ENCODE measurements around the gene TTLL1. TPM values are rescaled to one million over a fixed set of nuclear protein-coding genes. Genes with fewer than 3 reads are reported as not detected.
A peak's percentile ranks its signal among the peaks of the same experiment; 100 is the strongest.

Gene TTLL1
- total and polyA plus RNA-seq, 2 of the 4 experiments (the other 2 are of a cell fraction): 10.8 to 13.2 TPM

- H2AFZ ChIP-seq (replicated peaks; ENCODE audit: low read length, poor library complexity): no peak overlapping the region
- no peak overlapping the region for H3K14ac ChIP-seq (replicated peaks; ENCODE audit: low read depth, low read length)
- peak overlapping the region; percentile 50 for H2AK9ac ChIP-seq (replicated peaks; ENCODE audit: low read depth, low read length, poor library complexity)
- H4K8ac ChIP-seq (ENCODE audit: low read depth in 2 of 2, low read length in 2 of 2): no peak overlapping the region
- 0 out of 2 replicates have a peak, but pooled peaks cover 2% of the 10 kb centered on the region for H3K9me1 ChIP-seq (ENCODE audit: insufficient read depth, low read length)
- no peak overlapping the region for H3K4me2 ChIP-seq (ENCODE audit: low read depth, low read length)
- ChIA-PET CTCF (interaction anchor here (0.6 to 1.1 kb wide), 3 partner anchors 8 to 135 kb away, joined by 3 to 4 read pairs (median 3); no protein-coding TSS in a partner anchor), POLR2A (ENCODE audit: unreplicated experiment) (no interaction called here)
- no peaks in the 10 kb centered on the region for H3K4me1 ChIP-seq (ENCODE audit: control insufficient read depth, insufficient read depth, low read length)
- H3K9ac ChIP-seq (ENCODE audit: low read depth, low read length): no peak overlapping the region
- no peaks in the 10 kb centered on the region for H4K20me1 ChIP-seq (ENCODE audit: insufficient read depth, low read length)
- H2AK5ac ChIP-seq (ENCODE audit: low read depth, low read length): no peak overlapping the region
- H3K79me1 ChIP-seq (ENCODE audit: low read depth in 1 of 2, low read length in 2 of 2): no peaks in the 10 kb centered on the region
- DNase-seq (no peak), ATAC-seq (ENCODE audit: low read depth) (peak; percentile 66; the same call in 1 of the 2 replicates)
- no peak overlapping the region for H3K23ac ChIP-seq (ENCODE audit: low read depth, low read length)
- peaks cover 18% of the 10 kb centered on the region for H3K36me3 ChIP-seq (ENCODE audit: control insufficient read depth, insufficient read depth, low read length)
- no peak overlapping the region for H3K4ac ChIP-seq (ENCODE audit: low read depth, low read length)
- no peak overlapping the region for H2BK20ac ChIP-seq (ENCODE audit: low read depth, low read length)
- H3K18ac ChIP-seq (ENCODE audit: low read depth, low read length): no peak overlapping the region
- intact Hi-C loops (cut with micrococcal nuclease): no loop called here
- H3K4me3 ChIP-seq (ENCODE audit: insufficient read depth, low read depth, low read length): no peak overlapping the region
- H3K56ac ChIP-seq (ENCODE audit: extremely low read depth, insufficient read depth, low read length): no peak overlapping the region
- in situ Hi-C loops (cut with MboI; ENCODE audit: low sequenced_read_pairs): no loop called here
- H2BK120ac ChIP-seq (ENCODE audit: low read depth, low read length): no peak overlapping the region
- H3K27ac ChIP-seq (ENCODE audit: insufficient read depth, low read length): no peak overlapping the region
- dilution Hi-C loops (cut with HindIII; ENCODE audit: low sequenced_read_pairs, unreplicated experiment): no loop called here
- WGBS, 2 experiments (ENCODE audit: extremely low coverage in 2 of 2, insufficient read length in 1 of 2): 35% methylated on average over 5 of the region's 5 CpGs; no CpG with 5 or more reads in 1 of the 2 experiments
- TF ChIP-seq RCOR1 (IDR thresholded peaks at IDR 0.05; ENCODE audit: insufficient replicate concordance, low read length) (no peak), MAFK (IDR thresholded peaks at IDR 0.05; ENCODE audit: low read depth, low read length) (no peak), FOS (IDR thresholded peaks at IDR 0.05; ENCODE audit: low read depth, low read length) (no peak), RFX5 (IDR thresholded peaks at IDR 0.05; ENCODE audit: low read depth, low read length) (no peak), CHD1 (IDR thresholded peaks at IDR 0.05; ENCODE audit: low read depth, low read length) (no peak), NFE2L2 (IDR thresholded peaks at IDR 0.05; ENCODE audit: low read depth, low read length) (no peak), ELK1 (IDR thresholded peaks at IDR 0.05; ENCODE audit: borderline replicate concordance, low read depth, low read length) (no peak), CTCF (conservative IDR thresholded peaks at IDR 0.05; ENCODE audit: low read depth, low read length) (peak; percentile 46), SMC3 (IDR thresholded peaks at IDR 0.05; ENCODE audit: low read depth, low read length) (peak; percentile 46; the same call in 1 of the 2 replicates), MXI1 (IDR thresholded peaks at IDR 0.05; ENCODE audit: borderline replicate concordance, low read depth, low read length) (no peak), BHLHE40 (IDR thresholded peaks at IDR 0.05; ENCODE audit: low read depth, low read length) (no peak), POLR2A (IDR thresholded peaks at IDR 0.05; ENCODE audit: low read depth, low read length) (no peak), MAZ (IDR thresholded peaks at IDR 0.05; ENCODE audit: borderline replicate concordance, low read depth, low read length) (no peak), RAD21 (IDR thresholded peaks at IDR 0.05; ENCODE audit: low read length) (peak; percentile 59), CEBPB (IDR thresholded peaks at IDR 0.05; ENCODE audit: low read depth, low read length) (no peak)
- TF ChIP-seq, protein P1, sequence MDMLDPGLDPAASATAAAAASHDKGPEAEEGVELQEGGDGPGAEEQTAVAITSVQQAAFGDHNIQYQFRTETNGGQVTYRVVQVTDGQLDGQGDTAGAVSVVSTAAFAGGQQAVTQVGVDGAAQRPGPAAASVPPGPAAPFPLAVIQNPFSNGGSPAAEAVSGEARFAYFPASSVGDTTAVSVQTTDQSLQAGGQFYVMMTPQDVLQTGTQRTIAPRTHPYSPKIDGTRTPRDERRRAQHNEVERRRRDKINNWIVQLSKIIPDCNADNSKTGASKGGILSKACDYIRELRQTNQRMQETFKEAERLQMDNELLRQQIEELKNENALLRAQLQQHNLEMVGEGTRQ (IDR thresholded peaks at IDR 0.05; ENCODE audit: low read depth, low read length): no peak
- H4K5ac ChIP-seq (ENCODE audit: low read depth, low read length): no peak overlapping the region
- H3K27me3 ChIP-seq (ENCODE audit: control insufficient read depth, insufficient read depth, low read length): no peaks in the 10 kb centered on the region
- no TSS peak for BruUV-seq (replicated peaks)
- H2BK15ac ChIP-seq (ENCODE audit: low read depth, low read length): no peak overlapping the region
- H2BK5ac ChIP-seq (ENCODE audit: low read depth, low read length, poor library complexity, severe bottlenecking): no peak overlapping the region
- H3K9me3 ChIP-seq (ENCODE audit: control insufficient read depth, insufficient read depth, low read length): no peaks in the 10 kb centered on the region
- H4K91ac ChIP-seq (ENCODE audit: insufficient read depth, low read depth, low read length): no peak overlapping the region
These were observed 29.0 kb downstream of the TTLL1 start for GRCh38 chr22:43060183-43060582.
